GM23338 (cell line): ENCODE measurements around the gene ADIPOR2. TPM values are rescaled to one million over a fixed set of nuclear protein-coding genes. Genes with fewer than 3 reads are reported as not detected.

Experiments
- ATAC-seq: fragments of 200-7000 bp; cut with Tn5 transposase; 3 replicates; pipeline ENCODE4 v1.9.1; 2020
- DNase-seq: peaks from one replicate; pipeline ENCODE4 v3.0.0-alpha.2; 2015; ENCODE audit warnings: low spot score
- H2AFZ ChIP-seq: fragments of 200-600 bp; sonication (generic); 2 replicates; pipeline ENCODE4 v1.8.0; 2016; ENCODE audit warnings: antibody characterized with exemption, mild to moderate bottlenecking, moderate library complexity
- H3F3A ChIP-seq: fragments of 200-600 bp; sonication (generic); replicated peaks from 2 replicates; pipeline ENCODE4 v1.8.0; 2017; ENCODE audit warnings: antibody characterized with exemption, mixed run types, low read depth
- H3K27ac ChIP-seq: fragments of 200-600 bp; sonication (generic); 2 replicates; pipeline ENCODE4 v1.6.1; 2016; ENCODE audit warnings: low read depth
- H3K27me3 ChIP-seq: fragments of 200-600 bp; sonication (generic); 2 replicates; pipeline ENCODE4 v1.8.0; 2016; ENCODE audit warnings: mild to moderate bottlenecking, mixed run types, moderate library complexity; ENCODE audit not compliant: insufficient read depth
- H3K36me3 ChIP-seq: fragments of 200-600 bp; sonication (generic); 2 replicates; pipeline ENCODE4 v1.8.0; 2016; ENCODE audit warnings: mild to moderate bottlenecking; ENCODE audit not compliant: insufficient read depth
- H3K4me1 ChIP-seq: fragments of 200-600 bp; sonication (generic); 2 replicates; pipeline ENCODE4 v1.8.0; 2016; ENCODE audit warnings: mild to moderate bottlenecking, moderate library complexity; ENCODE audit not compliant: insufficient read depth
- H3K4me2 ChIP-seq: fragments of 200-600 bp; sonication (generic); 2 replicates; pipeline ENCODE4 v1.7.1; 2017; ENCODE audit warnings: mixed run types
- H3K4me3 ChIP-seq: fragments of 200-600 bp; sonication (generic); 2 replicates; pipeline ENCODE4 v1.6.1; 2016; ENCODE audit warnings: mixed run types
- H3K79me2 ChIP-seq: fragments of 200-600 bp; sonication (generic); replicated peaks from 2 replicates; pipeline ENCODE4 v1.8.0; 2017; ENCODE audit warnings: mild to moderate bottlenecking; ENCODE audit not compliant: insufficient read depth
- H3K9me2 ChIP-seq: fragments of 200-600 bp; sonication (generic); 2 replicates; pipeline ENCODE4 v1.8.0; 2017; ENCODE audit not compliant: insufficient read depth
- H4K20me1 ChIP-seq: fragments of 200-600 bp; sonication (generic); replicated peaks from 2 replicates; pipeline ENCODE4 v1.8.0; 2017; ENCODE audit warnings: mild to moderate bottlenecking; ENCODE audit not compliant: insufficient read depth
- H3K27ac Mint-ChIP-seq: 2 replicates; pipeline ENCODE4 v1.8.0; 2020; ENCODE audit warnings: inconsistent platforms, mild to moderate bottlenecking, moderate library complexity, mixed read lengths
- H3K27me3 Mint-ChIP-seq: 3 replicates; pipeline ENCODE4 v1.8.0; 2022; ENCODE audit warnings: low read depth, mild to moderate bottlenecking, moderate library complexity, mixed read lengths, inconsistent platforms; ENCODE audit not compliant: insufficient read depth, poor library complexity
- H3K36me3 Mint-ChIP-seq: 3 replicates; pipeline ENCODE4 v1.8.0; 2021; ENCODE audit warnings: low read depth, mild to moderate bottlenecking, inconsistent platforms, moderate library complexity, mixed read lengths
- H3K4me1 Mint-ChIP-seq: 3 replicates; pipeline ENCODE4 v1.8.0; 2020; ENCODE audit warnings: mild to moderate bottlenecking, inconsistent platforms, mixed read lengths
- H3K4me3 Mint-ChIP-seq: 3 replicates; pipeline ENCODE4 v1.8.0; 2021; ENCODE audit warnings: moderate library complexity, mild to moderate bottlenecking, inconsistent platforms, mixed read lengths
- H3K9me3 Mint-ChIP-seq: 3 replicates; pipeline ENCODE4 v1.8.0; 2020; ENCODE audit warnings: moderate library complexity, mild to moderate bottlenecking, inconsistent platforms, mixed read lengths
- CREB1 ChIP-seq: fragments of 250-450 bp; sonication (Bioruptor Pico); IDR thresholded peaks from 2 replicates; pipeline ENCODE4 v1.5.0; 2020; ENCODE audit warnings: low read depth, mild to moderate bottlenecking, moderate library complexity
- ETS1 ChIP-seq: IDR thresholded peaks from 2 replicates; pipeline ENCODE4 v1.6.1; 2016; ENCODE audit warnings: antibody characterized with exemption
- EZH2 ChIP-seq: fragments of 200-600 bp; sonication (generic); IDR thresholded peaks from one replicate; pipeline ENCODE4 v1.8.0; 2017; ENCODE audit warnings: antibody characterized with exemption, mild to moderate bottlenecking, low read depth; ENCODE audit not compliant: unreplicated experiment
- EZH2phosphoT487 ChIP-seq: fragments of 200-600 bp; sonication (generic); IDR thresholded peaks from one replicate; pipeline ENCODE4 v1.8.1; 2018; ENCODE audit warnings: antibody characterized with exemption; ENCODE audit not compliant: unreplicated experiment
- JUNB ChIP-seq: IDR thresholded peaks from one replicate; pipeline ENCODE4 v1.6.1; 2016; ENCODE audit warnings: antibody characterized with exemption; ENCODE audit not compliant: unreplicated experiment
- NANOG ChIP-seq: IDR thresholded peaks from 2 replicates; pipeline ENCODE4 v1.6.1; 2016; ENCODE audit warnings: antibody characterized with exemption, borderline replicate concordance
- STAT1 ChIP-seq: IDR thresholded peaks from one replicate; pipeline ENCODE4 v1.6.1; 2016; ENCODE audit warnings: antibody characterized with exemption; ENCODE audit not compliant: unreplicated experiment
- ZNF114 ChIP-seq: fragments of 250-450 bp; sonication (Bioruptor Pico); IDR thresholded peaks from 2 replicates; pipeline ENCODE4 v1.5.0; 2020; ENCODE audit warnings: mild to moderate bottlenecking, moderate library complexity
- ZNF331 ChIP-seq: fragments of 250-450 bp; sonication (Bioruptor Pico); IDR thresholded peaks from 2 replicates; pipeline ENCODE4 v1.5.0; 2020; ENCODE audit warnings: low read depth, mild to moderate bottlenecking, moderate library complexity
- ZNF462 ChIP-seq: fragments of 250-450 bp; sonication (Bioruptor Pico); IDR thresholded peaks from 2 replicates; pipeline ENCODE4 v1.5.0; 2020; ENCODE audit warnings: mild to moderate bottlenecking, moderate library complexity
- polyA plus RNA-seq: library from polyadenylated mRNA; unstranded; fragments of >200 nt; fragmentation: Nextera tagmentation; extraction: Ambion mirVana; gene quantifications from 2 replicates; pipeline ENCODE4 v1.2.1, GENCODE V29; 2016
- total RNA-seq: library from RNA; depleted of rRNA; stranded (reverse); fragments of >200 nt; shearing (Covaris generic); gene quantifications from 2 replicates; pipeline ENCODE4 v1.2.3, GENCODE V29; 2014
- TF ChIP-seq, protein P1 (sequence below): IDR thresholded peaks from one replicate; pipeline ENCODE4 v1.6.1; 2018; ENCODE audit warnings: antibody characterized with exemption; ENCODE audit not compliant: unreplicated experiment

The ADIPOR2 gene
- total and polyA plus RNA-seq, 2 experiments from 2014 or later, result 11.7 to 36.2 TPM

GRCh38 chr12:1820896-1821291, 130.0 kb downstream of the ADIPOR2 start:
- DNase-seq, result no peak
- no peaks in the 10 kb centered on the region for H3K9me2 ChIP-seq
- H3K4me3 ChIP-seq, result peak overlapping the region; percentile 51; the same call in 1 of the 2 replicates
- no peak for ATAC-seq
- Mint-ChIP-seq H3K9me3 (no peaks in the 10 kb centered on the region; the same call in 1 of the 3 replicates), H3K27ac (no peak overlapping the region), H3K4me1 (peaks cover 18% of the 10 kb centered on the region), H3K27me3 (peaks cover 38% of the 10 kb centered on the region), H3K36me3 (no peaks in the 10 kb centered on the region), H3K4me3 (peak overlapping the region; percentile 72; the same call in 2 of the 3 replicates)
- no peak overlapping the region for H3K27ac ChIP-seq
- H3K4me1 ChIP-seq, result no peaks in the 10 kb centered on the region
- no peaks in the 10 kb centered on the region for H3K36me3 ChIP-seq
- peak overlapping the region; percentile 79 for H3K4me2 ChIP-seq
- TF ChIP-seq ZNF331 (CRISPR knock-in tag) (no peak), NANOG (no peak), ZNF114 (CRISPR knock-in tag) (no peak), ZNF462 (CRISPR knock-in tag) (no peak)
- H3F3A ChIP-seq, result no peaks in the 10 kb centered on the region
- H3K27me3 ChIP-seq, result peaks cover 20% of the 10 kb centered on the region
- H4K20me1 ChIP-seq, result no peaks in the 10 kb centered on the region
- no peak overlapping the region for H2AFZ ChIP-seq
- no peaks in the 10 kb centered on the region for H3K79me2 ChIP-seq

DNA sequence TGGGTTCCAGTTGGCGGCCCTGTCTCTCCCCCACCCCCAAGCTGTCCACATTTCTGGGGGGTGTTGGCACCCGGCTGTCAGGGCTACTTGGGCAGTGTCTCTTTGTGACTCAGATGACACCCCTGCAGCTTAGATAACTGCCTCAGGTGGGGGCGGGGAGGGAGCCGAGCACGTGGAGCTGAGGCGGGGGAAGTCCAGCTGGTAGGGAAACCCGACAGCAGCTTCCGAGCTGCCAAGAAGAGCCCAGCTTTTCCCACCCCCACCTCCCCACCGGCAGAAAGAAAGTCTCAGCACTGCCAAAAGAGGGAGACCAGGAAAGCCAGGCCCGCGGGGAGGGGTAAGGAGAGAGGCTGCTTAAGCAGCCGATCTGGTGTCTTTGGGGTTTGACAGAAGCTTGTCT, 130.9 kb downstream of the ADIPOR2 start:
- H3K4me1 ChIP-seq, result no peaks in the 10 kb centered on the region
- H3K27ac Mint-ChIP-seq, result no peak overlapping the region
- H3F3A ChIP-seq, result no peaks in the 10 kb centered on the region
- no peak for DNase-seq
- no peak overlapping the region for H3K27ac ChIP-seq
- H3K4me2 ChIP-seq, result peak overlapping the region; percentile 51
- H3K9me2 ChIP-seq, result no peaks in the 10 kb centered on the region
- no peak overlapping the region for H3K4me3 ChIP-seq
- no peaks in the 10 kb centered on the region for H3K36me3 ChIP-seq
- no peaks in the 10 kb centered on the region; the same call in 2 of the 3 replicates for H3K9me3 Mint-ChIP-seq
- H3K79me2 ChIP-seq, result no peaks in the 10 kb centered on the region
- ATAC-seq, result peak; percentile 20
- peak overlapping the region; percentile 21; the same call in 1 of the 3 replicates for H3K4me3 Mint-ChIP-seq
- no peaks in the 10 kb centered on the region for H3K36me3 Mint-ChIP-seq
- peaks cover 39% of the 10 kb centered on the region for H3K27me3 Mint-ChIP-seq
- no peak overlapping the region; the same call in 1 of the 2 replicates for H2AFZ ChIP-seq
- no peaks in the 10 kb centered on the region for H4K20me1 ChIP-seq
- H3K4me1 Mint-ChIP-seq, result peaks cover 20% of the 10 kb centered on the region
- H3K27me3 ChIP-seq, result peaks cover 20% of the 10 kb centered on the region
- TF ChIP-seq JUNB, result no peak
- TF ChIP-seq, protein P1, sequence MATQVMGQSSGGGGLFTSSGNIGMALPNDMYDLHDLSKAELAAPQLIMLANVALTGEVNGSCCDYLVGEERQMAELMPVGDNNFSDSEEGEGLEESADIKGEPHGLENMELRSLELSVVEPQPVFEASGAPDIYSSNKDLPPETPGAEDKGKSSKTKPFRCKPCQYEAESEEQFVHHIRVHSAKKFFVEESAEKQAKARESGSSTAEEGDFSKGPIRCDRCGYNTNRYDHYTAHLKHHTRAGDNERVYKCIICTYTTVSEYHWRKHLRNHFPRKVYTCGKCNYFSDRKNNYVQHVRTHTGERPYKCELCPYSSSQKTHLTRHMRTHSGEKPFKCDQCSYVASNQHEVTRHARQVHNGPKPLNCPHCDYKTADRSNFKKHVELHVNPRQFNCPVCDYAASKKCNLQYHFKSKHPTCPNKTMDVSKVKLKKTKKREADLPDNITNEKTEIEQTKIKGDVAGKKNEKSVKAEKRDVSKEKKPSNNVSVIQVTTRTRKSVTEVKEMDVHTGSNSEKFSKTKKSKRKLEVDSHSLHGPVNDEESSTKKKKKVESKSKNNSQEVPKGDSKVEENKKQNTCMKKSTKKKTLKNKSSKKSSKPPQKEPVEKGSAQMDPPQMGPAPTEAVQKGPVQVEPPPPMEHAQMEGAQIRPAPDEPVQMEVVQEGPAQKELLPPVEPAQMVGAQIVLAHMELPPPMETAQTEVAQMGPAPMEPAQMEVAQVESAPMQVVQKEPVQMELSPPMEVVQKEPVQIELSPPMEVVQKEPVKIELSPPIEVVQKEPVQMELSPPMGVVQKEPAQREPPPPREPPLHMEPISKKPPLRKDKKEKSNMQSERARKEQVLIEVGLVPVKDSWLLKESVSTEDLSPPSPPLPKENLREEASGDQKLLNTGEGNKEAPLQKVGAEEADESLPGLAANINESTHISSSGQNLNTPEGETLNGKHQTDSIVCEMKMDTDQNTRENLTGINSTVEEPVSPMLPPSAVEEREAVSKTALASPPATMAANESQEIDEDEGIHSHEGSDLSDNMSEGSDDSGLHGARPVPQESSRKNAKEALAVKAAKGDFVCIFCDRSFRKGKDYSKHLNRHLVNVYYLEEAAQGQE, result no peak
- no peak for TF ChIP-seq CREB1
- TF ChIP-seq ETS1, result no peak
- TF ChIP-seq ZNF114 (CRISPR knock-in tag), result no peak
- no peak for TF ChIP-seq ZNF331 (CRISPR knock-in tag)
- no peak for TF ChIP-seq EZH2
- no peak for TF ChIP-seq EZH2phosphoT487
- TF ChIP-seq STAT1, result no peak
- no peak for TF ChIP-seq NANOG
